ENCODE results near the gene OR10H5. TPM values are rescaled to one million over a fixed set of nuclear protein-coding genes. Genes with fewer than 3 reads are reported as not detected.
"Not testable (repeated sequence)": the region's sequence is repeated elsewhere in the genome, so short reads cannot be mapped to it uniquely, and the experiment has no call there.

Gene OR10H5
- total RNA-seq, 2 experiments from 2014 or later = not detected

DNA sequence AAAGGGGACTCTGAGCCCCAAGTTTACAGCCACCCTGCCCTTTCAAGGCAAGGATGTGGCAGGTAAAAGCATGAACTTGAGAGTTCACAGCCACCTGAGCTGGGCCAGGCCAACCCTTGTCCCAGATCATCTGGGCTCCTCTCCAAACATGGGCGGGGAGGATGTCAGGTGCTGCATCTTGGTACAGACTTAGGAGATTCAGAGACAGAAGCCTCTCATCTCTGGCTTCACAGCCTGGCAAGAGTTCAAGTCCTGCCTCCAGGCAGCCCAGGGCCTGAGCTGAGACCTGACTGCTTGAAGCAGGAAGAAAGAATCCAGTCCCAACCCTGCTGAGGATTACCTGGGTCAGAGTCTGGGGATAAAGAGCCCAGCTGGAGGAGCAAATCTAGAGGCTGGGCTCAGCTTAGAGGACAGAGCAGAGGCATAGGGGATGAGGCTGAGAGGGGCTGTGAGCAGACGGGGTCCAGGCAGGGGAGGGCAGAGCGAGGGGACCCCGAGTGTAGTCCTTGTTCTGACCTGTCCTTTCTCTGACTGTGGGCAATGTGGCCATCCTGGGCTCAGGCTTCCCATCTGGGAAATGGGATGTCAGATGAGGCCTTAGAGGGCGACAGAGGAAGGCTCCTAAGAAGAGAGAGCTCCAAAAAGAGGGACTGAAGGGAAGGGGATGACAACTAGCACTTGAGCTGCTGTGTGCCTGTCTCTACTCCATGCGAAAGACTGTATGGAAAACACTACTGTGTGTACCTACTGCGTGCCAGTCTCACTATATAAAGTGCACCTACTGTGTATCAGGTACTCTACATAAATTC, 6.6 kb upstream of the OR10H5 start:
- ChIA-PET POLR2A (no interaction called here), CTCF (interaction anchor here (0.5 kb wide), 1 partner anchor 31 kb away, joined by 3 read pairs; no protein-coding TSS in a partner anchor)
- H3K27ac Mint-ChIP-seq = no peak overlapping the region
- H3K4me3 Mint-ChIP-seq = no peak overlapping the region
- H3K36me3 Mint-ChIP-seq (ENCODE audit: low read depth) = no peaks in the 10 kb centered on the region
- H3K9me3 Mint-ChIP-seq = no peaks in the 10 kb centered on the region
- H3K4me1 Mint-ChIP-seq = no peaks in the 10 kb centered on the region
- DNase-seq = no peak
- H3K27me3 Mint-ChIP-seq = no peaks in the 10 kb centered on the region

- ChIA-PET POLR2A (no interaction called here), CTCF (interaction anchor here (0.6 kb wide), 1 partner anchor 148 kb away, joined by 4 read pairs; no protein-coding TSS in a partner anchor)
- Mint-ChIP-seq H3K9me3 (no peaks in the 10 kb centered on the region), H3K27me3 (no peaks in the 10 kb centered on the region), H3K27ac (no peak overlapping the region), H3K4me1 (no peaks in the 10 kb centered on the region), H3K36me3 (ENCODE audit: low read depth) (no peaks in the 10 kb centered on the region), H3K4me3 (no peak overlapping the region)
- no peak for DNase-seq
Measured at GRCh38 chr19:15781661-15782060, 5.8 kb upstream of the OR10H5 start.

GRCh38 chr19:15782211-15782610, 5.2 kb upstream of the OR10H5 start:
- no peaks in the 10 kb centered on the region for H3K4me1 Mint-ChIP-seq
- CTCF ChIA-PET = interaction anchor here (0.6 kb wide), 1 partner anchor 148 kb away, joined by 4 read pairs; no protein-coding TSS in a partner anchor
- POLR2A ChIA-PET = no interaction called here
- DNase-seq = no peak
- no peaks in the 10 kb centered on the region for H3K27me3 Mint-ChIP-seq
- no peak overlapping the region for H3K27ac Mint-ChIP-seq
- no peaks in the 10 kb centered on the region for H3K9me3 Mint-ChIP-seq
- no peaks in the 10 kb centered on the region for H3K36me3 Mint-ChIP-seq (ENCODE audit: low read depth)
- no peak overlapping the region for H3K4me3 Mint-ChIP-seq

GRCh38 chr19:15782896-15783295, 4.6 kb upstream of the OR10H5 start:
- CTCF ChIA-PET; H3K4me3 Mint-ChIP-seq; POLR2A ChIA-PET; H3K36me3 Mint-ChIP-seq (ENCODE audit: low read depth); DNase-seq; H3K4me1 Mint-ChIP-seq; H3K9me3 Mint-ChIP-seq; H3K27me3 Mint-ChIP-seq; H3K27ac Mint-ChIP-seq: not testable (repeated sequence)

GRCh38 chr19:15788594-15789270, 1.3 kb downstream of the OR10H5 start:
- no peaks in the 10 kb centered on the region for H3K27me3 Mint-ChIP-seq
- no peak for DNase-seq
- H3K27ac Mint-ChIP-seq = no peak overlapping the region
- ChIA-PET POLR2A (no interaction called here), CTCF (no interaction called here)
- no peaks in the 10 kb centered on the region for H3K4me1 Mint-ChIP-seq
- no peak overlapping the region for H3K4me3 Mint-ChIP-seq
- no peaks in the 10 kb centered on the region for H3K36me3 Mint-ChIP-seq (ENCODE audit: low read depth)
- no peaks in the 10 kb centered on the region for H3K9me3 Mint-ChIP-seq

GRCh38 chr19:15790096-15790495, 2.6 kb downstream of the OR10H5 start:
- CTCF ChIA-PET = no interaction called here
- DNase-seq = no peak
- H3K27me3 Mint-ChIP-seq = no peaks in the 10 kb centered on the region

DNA sequence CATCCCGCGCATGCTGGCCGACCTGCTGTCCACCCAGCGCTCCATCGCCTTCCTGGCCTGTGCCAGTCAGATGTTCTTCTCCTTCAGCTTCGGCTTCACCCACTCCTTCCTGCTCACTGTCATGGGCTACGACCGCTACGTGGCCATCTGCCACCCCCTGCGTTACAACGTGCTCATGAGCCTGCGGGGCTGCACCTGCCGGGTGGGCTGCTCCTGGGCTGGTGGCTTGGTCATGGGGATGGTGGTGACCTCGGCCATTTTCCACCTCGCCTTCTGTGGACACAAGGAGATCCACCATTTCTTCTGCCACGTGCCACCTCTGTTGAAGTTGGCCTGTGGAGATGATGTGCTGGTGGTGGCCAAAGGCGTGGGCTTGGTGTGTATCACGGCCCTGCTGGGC, 6.8 kb downstream of the OR10H5 start:
- H3K9me3 Mint-ChIP-seq; H3K4me1 Mint-ChIP-seq; H3K27ac Mint-ChIP-seq; POLR2A ChIA-PET; CTCF ChIA-PET; H3K27me3 Mint-ChIP-seq; H3K36me3 Mint-ChIP-seq (ENCODE audit: low read depth); DNase-seq; H3K4me3 Mint-ChIP-seq: not testable (repeated sequence)

More at GRCh38 chr19:15790096-15790495, 2.6 kb downstream of the OR10H5 start:
- Mint-ChIP-seq H3K27ac (no peak overlapping the region), H3K36me3 (ENCODE audit: low read depth) (no peaks in the 10 kb centered on the region), H3K4me1 (no peaks in the 10 kb centered on the region), H3K4me3 (no peak overlapping the region), H3K9me3 (no peaks in the 10 kb centered on the region)
- POLR2A ChIA-PET = no interaction called here

DNA sequence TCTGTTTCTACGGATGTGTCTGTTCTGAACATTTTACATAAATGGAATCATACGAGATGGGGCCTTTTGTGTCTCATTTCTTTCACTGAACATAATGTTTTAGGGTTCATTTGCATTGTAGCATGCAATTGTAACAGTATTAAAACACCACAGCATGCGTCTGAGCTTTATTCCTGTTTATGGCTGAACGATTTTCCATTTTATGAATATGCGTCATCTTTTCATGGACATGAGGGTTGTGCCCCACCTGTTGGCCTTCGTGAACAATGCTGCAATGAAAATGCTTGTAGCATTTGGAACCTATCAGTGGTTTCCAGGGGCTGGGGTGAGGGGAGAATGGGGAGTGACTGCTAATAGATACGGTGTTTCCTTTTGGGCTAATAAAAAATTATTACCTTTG, 22.9 kb downstream of the OR10H5 start:
- Mint-ChIP-seq H3K4me3 (no peak overlapping the region), H3K36me3 (ENCODE audit: low read depth) (no peaks in the 10 kb centered on the region), H3K4me1 (peaks cover 2% of the 10 kb centered on the region), H3K27ac (no peak overlapping the region), H3K9me3 (no peaks in the 10 kb centered on the region), H3K27me3 (peaks cover 28% of the 10 kb centered on the region)
- POLR2A ChIA-PET = no interaction called here
- DNase-seq = no peak
- CTCF ChIA-PET = interaction anchor here (1.1 kb wide), 1 partner anchor 12 kb away, joined by 3 read pairs; no protein-coding TSS in a partner anchor

- peaks cover 2% of the 10 kb centered on the region for H3K4me1 Mint-ChIP-seq
- peaks cover 23% of the 10 kb centered on the region for H3K27me3 Mint-ChIP-seq
- no peaks in the 10 kb centered on the region for H3K36me3 Mint-ChIP-seq (ENCODE audit: low read depth)
- no peak overlapping the region for H3K27ac Mint-ChIP-seq
- CTCF ChIA-PET = interaction anchor here (0.6 kb wide), 1 partner anchor 31 kb away, joined by 3 read pairs; no protein-coding TSS in a partner anchor
- no peak overlapping the region for H3K4me3 Mint-ChIP-seq
- H3K9me3 Mint-ChIP-seq = no peaks in the 10 kb centered on the region
- DNase-seq = no peak
- POLR2A ChIA-PET = no interaction called here
Measured at GRCh38 chr19:15811476-15811875, 24.0 kb downstream of the OR10H5 start.

DNA sequence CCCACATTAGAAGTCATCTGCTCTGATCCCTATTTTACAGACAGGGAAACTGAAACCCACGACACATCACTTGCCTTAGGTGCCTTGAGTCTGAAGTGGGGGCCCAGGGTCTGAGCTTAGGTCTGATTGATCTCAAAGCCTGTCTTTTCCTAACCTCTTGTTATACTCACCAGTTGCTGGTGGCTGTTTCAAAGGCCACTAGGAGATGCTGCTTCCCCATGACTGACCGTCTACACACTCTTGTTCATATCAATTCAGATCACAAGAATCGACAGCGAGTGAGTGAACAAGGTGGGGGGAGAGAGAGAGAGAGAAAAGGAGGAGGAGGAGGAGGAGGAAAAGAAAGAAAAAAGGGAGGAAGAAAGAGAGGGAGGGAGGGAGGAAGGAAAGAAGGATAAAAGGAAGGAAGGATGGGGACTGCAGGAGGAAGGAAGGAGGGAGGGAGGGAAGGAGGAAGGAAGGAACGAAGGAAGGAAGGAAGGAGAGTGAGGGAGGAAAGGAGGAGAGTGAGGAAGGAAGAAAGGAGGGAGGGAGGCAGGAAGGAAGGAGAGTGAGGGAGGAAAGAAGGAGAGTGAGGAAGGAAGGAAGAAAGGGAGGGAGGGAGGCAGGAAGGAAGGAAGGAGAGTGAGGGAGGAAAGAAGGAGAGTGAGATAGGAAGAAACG, 24.7 kb downstream of the OR10H5 start:
- CTCF ChIA-PET = interaction anchor here (0.6 kb wide), 1 partner anchor 32 kb away, joined by 3 read pairs; no protein-coding TSS in a partner anchor
- peak; percentile 26 for DNase-seq
- Mint-ChIP-seq H3K27me3 (peaks cover 23% of the 10 kb centered on the region), H3K36me3 (ENCODE audit: low read depth) (no peaks in the 10 kb centered on the region), H3K9me3 (no peaks in the 10 kb centered on the region), H3K4me1 (peaks cover 2% of the 10 kb centered on the region), H3K27ac (no peak overlapping the region), H3K4me3 (no peak overlapping the region)
- POLR2A ChIA-PET = no interaction called here

DNA sequence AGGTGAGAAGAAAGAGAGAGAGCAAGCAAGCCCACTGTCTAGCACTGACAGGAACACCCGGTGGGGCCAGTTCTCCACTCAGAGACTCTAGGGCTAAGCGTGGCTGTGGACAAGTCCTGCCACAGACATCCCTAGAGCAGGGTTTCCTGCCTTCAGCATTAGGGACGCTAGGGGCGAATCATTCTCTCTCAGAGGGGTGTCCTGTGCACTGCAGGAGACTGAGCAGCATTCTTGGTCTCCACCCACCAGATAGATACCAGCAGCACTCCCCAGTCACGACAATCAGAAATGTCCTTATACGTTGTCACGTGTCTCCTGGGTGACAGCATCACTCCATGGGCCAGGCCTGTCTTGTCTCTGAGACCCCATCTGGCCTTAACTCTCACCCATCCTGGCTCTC, 26.5 kb downstream of the OR10H5 start:
- peaks cover 2% of the 10 kb centered on the region for H3K4me1 Mint-ChIP-seq
- ChIA-PET CTCF (no interaction called here), POLR2A (no interaction called here)
- no peak overlapping the region for H3K4me3 Mint-ChIP-seq
- no peak overlapping the region for H3K27ac Mint-ChIP-seq
- peaks cover 23% of the 10 kb centered on the region for H3K27me3 Mint-ChIP-seq
- no peaks in the 10 kb centered on the region for H3K9me3 Mint-ChIP-seq
- no peak for DNase-seq
- H3K36me3 Mint-ChIP-seq (ENCODE audit: low read depth) = no peaks in the 10 kb centered on the region

DNA sequence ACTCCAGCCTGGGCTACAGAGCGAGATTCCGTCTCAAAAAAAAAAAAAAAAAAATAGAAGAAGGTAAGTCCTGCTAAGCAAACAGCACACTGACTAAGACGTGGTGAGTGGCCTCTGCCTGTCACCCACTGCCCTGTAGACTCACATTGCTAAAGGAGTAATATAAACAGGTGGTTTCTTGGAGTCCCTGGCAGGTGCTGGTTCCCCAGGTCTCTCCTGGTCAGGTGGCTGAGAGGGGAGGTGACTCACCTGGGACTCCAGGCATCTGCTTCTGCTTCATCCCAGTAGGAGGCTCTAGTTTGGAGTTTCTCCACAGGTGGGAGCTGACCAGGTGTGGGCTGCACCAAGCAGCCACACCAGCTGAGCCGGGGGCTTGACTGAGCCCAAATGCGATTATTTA, 27.8 kb downstream of the OR10H5 start, which contains the start of gene OR10H1:
Gene OR10H1 (minus strand): TSS at position 359 of the 400 bp plus-strand sequence. CDS start 7,627 bp downstream, outside the sequence.
- ChIA-PET POLR2A (no interaction called here), CTCF (no interaction called here)
- Mint-ChIP-seq H3K4me1 (peaks cover 2% of the 10 kb centered on the region), H3K27me3 (peaks cover 23% of the 10 kb centered on the region), H3K9me3 (no peaks in the 10 kb centered on the region), H3K4me3 (no peak within 1 kb of the TSS), H3K36me3 (ENCODE audit: low read depth) (no peaks in the 10 kb centered on the region), H3K27ac (no peak within 1 kb of the TSS)
- DNase-seq = no peak

GRCh38 chr19:15820646-15821045, 33.2 kb downstream of the OR10H5 start:
- Mint-ChIP-seq H3K9me3 (no peaks in the 10 kb centered on the region), H3K36me3 (ENCODE audit: low read depth) (no peaks in the 10 kb centered on the region), H3K27me3 (no peaks in the 10 kb centered on the region), H3K27ac (no peak overlapping the region), H3K4me1 (no peaks in the 10 kb centered on the region), H3K4me3 (no peak overlapping the region)
- no peak for DNase-seq
- POLR2A ChIA-PET = no interaction called here
- CTCF ChIA-PET = no interaction called here
